Glomerular visceral epithelial cell (primary cell): ENCODE data around the gene PPIL6.
A peak's percentile ranks its signal among the peaks of the same experiment; 100 is the strongest.
"Not testable (repeated sequence)": the region's sequence is repeated elsewhere in the genome, so short reads cannot be mapped to it uniquely, and the experiment has no call there.

ENCODE experiments used
- DNase-seq: peaks from one replicate; pipeline ENCODE4 v3.0.0-alpha.2; 2016; ENCODE audit errors: extremely low spot score

Gene PPIL6

GRCh38 chr6:109466212-109466923 lies 25.9 kb upstream of the PPIL6 start:
- DNase-seq = no peak

GRCh38 chr6:109465772-109466171 lies 25.3 kb upstream of the PPIL6 start:
- no peak for DNase-seq

GRCh38 chr6:109461733-109462526 lies 21.5 kb upstream of the PPIL6 start:
- no peak for DNase-seq

- not testable (repeated sequence) for DNase-seq
These were observed 20.8 kb upstream of the PPIL6 start for GRCh38 chr6:109461205-109461604.

- no peak for DNase-seq
These were observed 19.9 kb upstream of the PPIL6 start for GRCh38 chr6:109460161-109460829.

GRCh38 chr6:109458774-109459531 lies 18.5 kb upstream of the PPIL6 start:
- DNase-seq = no peak

DNA sequence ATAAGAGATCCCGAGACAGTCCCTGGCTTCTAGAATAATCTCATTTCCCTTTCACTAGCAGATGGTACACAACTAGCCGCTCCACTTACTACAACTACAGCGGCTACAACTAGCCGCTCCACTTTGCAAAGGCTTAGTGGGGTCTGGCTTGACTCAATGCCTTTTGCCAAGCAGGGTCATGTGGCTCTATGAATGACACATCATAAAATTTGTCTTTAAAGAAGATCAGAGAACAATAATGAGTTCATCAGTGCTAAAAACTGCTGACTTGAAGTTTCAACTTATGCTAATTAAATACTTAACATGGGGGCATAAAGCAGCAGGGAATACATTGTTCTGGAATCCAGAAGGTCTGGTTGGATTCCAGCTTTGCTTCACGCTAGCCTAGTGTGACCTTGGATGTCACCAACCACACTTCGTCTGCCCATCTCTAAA lies 17.2 kb upstream of the PPIL6 start:
- no peak for DNase-seq

DNA sequence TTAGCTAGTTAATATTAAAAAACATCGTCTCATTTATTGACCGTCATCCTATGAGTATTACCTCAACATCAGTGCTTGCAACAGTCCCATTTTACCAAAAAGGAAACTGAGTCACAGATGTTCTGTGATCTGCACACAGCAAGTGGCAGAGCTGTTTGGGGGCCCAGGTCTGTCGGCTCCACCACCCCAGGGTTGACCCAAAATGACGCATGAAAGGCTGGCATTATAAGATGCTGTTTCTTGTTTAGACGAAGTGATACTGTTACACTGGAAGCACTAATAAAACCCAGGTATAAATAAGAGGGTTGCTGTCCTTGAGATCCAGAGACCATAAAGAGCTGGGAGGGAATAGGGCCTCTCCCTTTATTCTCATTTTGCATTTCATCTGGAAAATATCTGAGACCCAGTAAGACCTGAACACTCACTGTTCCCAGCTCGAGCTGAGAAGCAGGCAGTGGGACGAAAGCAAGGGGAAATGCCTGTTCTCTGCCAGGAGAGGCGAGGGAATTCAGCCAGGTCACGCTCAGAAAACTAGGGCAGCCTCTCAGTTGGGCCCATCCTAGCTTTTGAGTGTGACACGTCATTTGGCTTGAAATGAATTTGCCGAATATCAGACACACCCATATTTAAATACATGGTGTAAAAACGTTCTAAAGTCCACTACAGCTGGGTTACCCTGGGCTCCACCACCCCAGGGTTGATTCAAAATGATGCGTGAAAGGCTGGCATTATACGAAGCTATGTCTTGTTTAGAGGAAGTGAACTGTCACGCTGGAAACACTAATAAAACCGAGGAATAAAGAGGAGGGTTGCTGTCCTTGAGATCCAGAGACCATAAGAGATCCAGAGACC lies 16.5 kb upstream of the PPIL6 start:
- DNase-seq = no peak

DNA sequence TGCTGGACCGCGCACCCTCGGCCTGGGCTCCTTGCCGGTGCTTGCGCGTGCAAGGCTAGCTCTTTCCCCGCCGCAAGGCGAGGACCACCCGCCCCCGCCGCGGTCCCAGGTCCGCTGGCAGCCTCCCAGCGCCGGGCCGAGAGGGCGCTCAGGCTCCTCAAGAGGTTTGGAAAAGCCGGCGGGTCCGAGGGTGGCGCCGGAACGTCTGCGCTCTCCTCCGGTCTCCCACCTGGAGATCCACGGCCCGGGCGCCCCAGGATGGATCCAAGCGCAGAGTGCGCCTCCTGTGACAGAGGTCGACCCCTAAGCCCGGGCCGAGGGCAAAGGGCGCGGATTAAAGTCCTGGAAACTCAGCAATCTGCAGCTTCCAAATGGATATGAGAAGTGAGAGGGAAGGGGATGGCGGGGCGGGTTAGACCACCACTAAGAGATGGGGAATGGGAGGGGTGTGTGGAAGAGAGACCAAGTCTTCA lies 15.7 kb upstream of the PPIL6 start:
- DNase-seq = no peak

GRCh38 chr6:109455437-109456110 lies 15.1 kb upstream of the PPIL6 start, which contains the start of gene MICAL1:
MICAL1 (minus strand) TSS chr6:109455772; CDS start chr6:109454196, 1,576 bp downstream.
- DNase-seq = peak; percentile 71

DNA sequence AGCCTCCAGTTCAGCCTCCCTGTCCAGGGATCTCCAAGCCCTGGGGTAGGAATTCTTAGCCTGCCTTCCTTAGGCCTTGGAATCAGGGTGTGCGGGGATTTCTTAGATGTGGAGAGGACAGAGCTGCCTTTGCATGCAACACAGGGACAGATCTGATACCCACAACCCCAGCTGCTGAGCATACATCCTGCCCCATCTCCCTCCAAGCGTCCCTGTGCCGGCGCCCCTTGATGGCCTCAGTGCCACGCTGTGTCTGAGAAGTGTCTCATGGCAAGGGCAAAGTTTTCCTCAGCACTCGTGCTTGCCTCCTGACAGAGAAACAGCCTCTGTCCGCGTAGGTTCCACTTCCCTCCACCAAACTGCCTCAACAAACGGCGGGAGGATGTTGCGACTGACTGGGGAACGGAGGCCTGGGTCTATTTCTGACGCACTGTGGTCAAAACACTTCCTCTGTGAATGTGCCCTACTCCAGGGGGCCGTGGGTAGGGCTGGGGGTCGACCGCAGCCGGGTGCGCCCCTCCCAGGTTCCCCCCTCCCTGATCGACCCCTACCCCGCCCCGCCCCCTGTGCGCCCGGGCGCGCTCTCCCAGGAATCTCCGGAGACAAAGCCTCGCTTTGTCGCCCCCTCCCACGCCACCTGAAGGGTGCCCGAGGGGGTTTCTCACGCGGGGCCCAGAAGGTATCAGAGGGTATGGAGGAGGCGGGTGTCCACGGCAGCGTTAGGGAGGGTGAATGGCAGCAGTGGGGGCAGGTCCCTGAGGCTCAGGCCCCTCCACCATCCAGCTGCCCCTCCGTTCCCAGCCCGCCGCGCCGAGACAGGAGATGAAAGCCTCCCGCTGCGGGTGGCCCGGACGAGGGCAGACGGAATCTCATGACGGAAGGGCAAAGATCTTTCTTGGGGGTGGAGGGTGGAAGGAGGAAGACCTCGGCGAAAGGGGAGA lies 14.3 kb upstream of the PPIL6 start:
- no peak for DNase-seq

- DNase-seq = no peak
These were observed 13.4 kb upstream of the PPIL6 start for GRCh38 chr6:109453594-109454495.

GRCh38 chr6:109453156-109453555 lies 12.7 kb upstream of the PPIL6 start:
- no peak for DNase-seq

- no peak for DNase-seq
These were observed 11.8 kb upstream of the PPIL6 start for GRCh38 chr6:109452181-109452580.

GRCh38 chr6:109451376-109451775 lies 10.9 kb upstream of the PPIL6 start:
- DNase-seq = no peak

GRCh38 chr6:109450801-109451200 lies 10.4 kb upstream of the PPIL6 start:
- DNase-seq = no peak

DNA sequence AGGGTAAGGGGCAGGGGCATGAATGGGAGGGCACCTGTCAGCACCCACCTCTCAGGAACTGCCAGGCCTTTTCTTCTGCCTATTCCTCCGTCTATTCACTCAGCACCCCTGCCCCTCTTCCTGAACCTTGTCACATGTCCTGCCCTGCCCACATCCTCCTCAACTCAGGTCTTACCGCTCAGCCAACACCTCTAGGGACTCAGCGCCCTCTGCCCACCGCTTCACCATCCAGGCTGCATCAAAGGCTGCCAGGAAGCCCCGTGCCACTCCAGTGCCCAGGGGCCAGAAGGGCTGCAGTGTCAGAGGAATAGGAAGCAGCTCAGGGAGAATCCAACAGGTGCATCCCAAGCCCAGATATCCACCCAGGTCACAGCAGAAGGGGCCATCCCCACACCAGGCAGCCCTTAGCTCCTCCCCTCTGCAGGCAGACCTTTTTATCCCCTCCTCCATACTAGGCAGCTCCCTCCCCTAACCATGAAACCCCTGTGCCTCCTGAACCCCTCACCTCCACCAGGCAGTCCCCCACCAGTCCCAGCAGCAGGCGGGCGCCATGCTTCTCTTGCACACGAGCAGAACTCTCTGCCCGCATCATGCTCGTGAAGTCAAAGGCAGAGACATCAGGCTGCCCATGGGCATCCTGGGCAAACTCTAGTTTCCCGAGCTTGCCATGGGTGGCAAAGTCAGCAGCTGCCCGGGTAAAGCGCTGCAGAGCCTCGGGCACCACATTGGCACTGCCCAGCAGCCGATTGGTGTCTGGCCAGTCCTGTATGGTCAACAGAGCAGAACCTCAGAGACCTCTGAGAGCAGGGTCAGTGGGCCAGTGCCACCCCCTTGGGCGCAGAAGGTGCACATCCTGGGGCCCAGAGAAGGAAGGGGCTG lies 9.6 kb upstream of the PPIL6 start:
- no peak for DNase-seq
